ENCODE data around the gene CAMK1G.

DNA sequence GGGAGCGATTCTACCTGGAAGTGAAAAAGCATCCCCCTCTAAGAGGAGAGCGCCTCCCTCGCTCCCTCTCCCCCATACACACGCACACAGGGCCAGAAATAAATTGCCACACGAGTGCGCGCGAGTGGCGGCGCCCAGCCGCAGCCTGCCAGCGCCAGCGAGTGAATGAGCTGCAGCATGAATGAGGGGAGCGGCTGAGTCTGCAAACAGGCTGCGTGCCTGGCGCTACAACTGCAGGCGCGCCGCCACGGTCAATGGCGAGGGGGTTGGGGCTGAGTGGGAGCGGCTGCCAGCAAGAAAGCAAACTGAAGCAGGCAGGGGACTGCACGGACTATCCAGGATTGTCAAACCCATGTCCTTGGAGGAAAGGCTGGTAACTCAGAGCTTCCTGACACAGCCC is 2.2 kb downstream of the CAMK1G start:
- TF ChIP-seq, protein P1, sequence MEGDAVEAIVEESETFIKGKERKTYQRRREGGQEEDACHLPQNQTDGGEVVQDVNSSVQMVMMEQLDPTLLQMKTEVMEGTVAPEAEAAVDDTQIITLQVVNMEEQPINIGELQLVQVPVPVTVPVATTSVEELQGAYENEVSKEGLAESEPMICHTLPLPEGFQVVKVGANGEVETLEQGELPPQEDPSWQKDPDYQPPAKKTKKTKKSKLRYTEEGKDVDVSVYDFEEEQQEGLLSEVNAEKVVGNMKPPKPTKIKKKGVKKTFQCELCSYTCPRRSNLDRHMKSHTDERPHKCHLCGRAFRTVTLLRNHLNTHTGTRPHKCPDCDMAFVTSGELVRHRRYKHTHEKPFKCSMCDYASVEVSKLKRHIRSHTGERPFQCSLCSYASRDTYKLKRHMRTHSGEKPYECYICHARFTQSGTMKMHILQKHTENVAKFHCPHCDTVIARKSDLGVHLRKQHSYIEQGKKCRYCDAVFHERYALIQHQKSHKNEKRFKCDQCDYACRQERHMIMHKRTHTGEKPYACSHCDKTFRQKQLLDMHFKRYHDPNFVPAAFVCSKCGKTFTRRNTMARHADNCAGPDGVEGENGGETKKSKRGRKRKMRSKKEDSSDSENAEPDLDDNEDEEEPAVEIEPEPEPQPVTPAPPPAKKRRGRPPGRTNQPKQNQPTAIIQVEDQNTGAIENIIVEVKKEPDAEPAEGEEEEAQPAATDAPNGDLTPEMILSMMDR (IDR thresholded peaks at IDR 0.05): no peak
- TF ChIP-seq POLR2A (IDR thresholded peaks at IDR 0.05): no peak
